Measurements from ENCODE around the gene SNX19.

Gene SNX19

GRCh38 chr11:130872102-130872501 is 44.2 kb downstream of the SNX19 start (continued):
- TF ChIP-seq, protein P1, sequence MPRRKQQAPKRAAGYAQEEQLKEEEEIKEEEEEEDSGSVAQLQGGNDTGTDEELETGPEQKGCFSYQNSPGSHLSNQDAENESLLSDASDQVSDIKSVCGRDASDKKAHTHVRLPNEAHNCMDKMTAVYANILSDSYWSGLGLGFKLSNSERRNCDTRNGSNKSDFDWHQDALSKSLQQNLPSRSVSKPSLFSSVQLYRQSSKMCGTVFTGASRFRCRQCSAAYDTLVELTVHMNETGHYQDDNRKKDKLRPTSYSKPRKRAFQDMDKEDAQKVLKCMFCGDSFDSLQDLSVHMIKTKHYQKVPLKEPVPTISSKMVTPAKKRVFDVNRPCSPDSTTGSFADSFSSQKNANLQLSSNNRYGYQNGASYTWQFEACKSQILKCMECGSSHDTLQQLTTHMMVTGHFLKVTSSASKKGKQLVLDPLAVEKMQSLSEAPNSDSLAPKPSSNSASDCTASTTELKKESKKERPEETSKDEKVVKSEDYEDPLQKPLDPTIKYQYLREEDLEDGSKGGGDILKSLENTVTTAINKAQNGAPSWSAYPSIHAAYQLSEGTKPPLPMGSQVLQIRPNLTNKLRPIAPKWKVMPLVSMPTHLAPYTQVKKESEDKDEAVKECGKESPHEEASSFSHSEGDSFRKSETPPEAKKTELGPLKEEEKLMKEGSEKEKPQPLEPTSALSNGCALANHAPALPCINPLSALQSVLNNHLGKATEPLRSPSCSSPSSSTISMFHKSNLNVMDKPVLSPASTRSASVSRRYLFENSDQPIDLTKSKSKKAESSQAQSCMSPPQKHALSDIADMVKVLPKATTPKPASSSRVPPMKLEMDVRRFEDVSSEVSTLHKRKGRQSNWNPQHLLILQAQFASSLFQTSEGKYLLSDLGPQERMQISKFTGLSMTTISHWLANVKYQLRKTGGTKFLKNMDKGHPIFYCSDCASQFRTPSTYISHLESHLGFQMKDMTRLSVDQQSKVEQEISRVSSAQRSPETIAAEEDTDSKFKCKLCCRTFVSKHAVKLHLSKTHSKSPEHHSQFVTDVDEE (CRISPR knock-in tag; IDR thresholded peaks at IDR 0.05), result no peak

DNA sequence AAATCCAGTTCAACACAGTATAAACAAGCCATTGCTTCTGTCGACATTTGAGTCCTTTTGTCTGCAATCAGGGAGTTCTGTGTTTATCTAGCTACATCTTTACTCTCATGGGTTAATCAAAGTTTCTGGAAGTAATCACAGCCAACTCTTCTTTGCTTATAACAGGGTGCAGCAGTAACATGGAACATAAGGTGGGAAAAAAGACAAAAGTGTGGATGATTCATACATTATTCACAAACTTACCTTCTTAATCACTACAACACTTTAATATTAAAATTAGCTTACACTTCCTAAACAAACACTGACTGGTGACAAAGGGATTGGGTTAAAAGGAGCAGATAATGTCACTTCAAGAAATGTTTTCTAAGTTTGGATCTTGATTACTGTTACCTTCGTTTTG is 44.7 kb downstream of the SNX19 start:
- no peak for TF ChIP-seq CSDC2 (CRISPR knock-in tag; IDR thresholded peaks at IDR 0.05)
- no peak for TF ChIP-seq ZFP30 (CRISPR knock-in tag; IDR thresholded peaks at IDR 0.05)
- no peak for TF ChIP-seq SNAI2 (CRISPR knock-in tag; IDR thresholded peaks at IDR 0.05)
- no peak for TF ChIP-seq ZNF565 (CRISPR knock-in tag; conservative IDR thresholded peaks at IDR 0.05; ENCODE audit: low read depth)
- no peak for TF ChIP-seq GLIS3 (CRISPR knock-in tag; IDR thresholded peaks at IDR 0.05)
- no peak for TF ChIP-seq ARNTL (CRISPR knock-in tag; IDR thresholded peaks at IDR 0.05; ENCODE audit: borderline replicate concordance, low read depth)
- no peak for TF ChIP-seq CREB5 (CRISPR knock-in tag; IDR thresholded peaks at IDR 0.05; ENCODE audit: low read depth)
- TF ChIP-seq PATZ1 (CRISPR knock-in tag; IDR thresholded peaks at IDR 0.05; ENCODE audit: borderline replicate concordance), result no peak
- no peak for TF ChIP-seq ZNF70 (CRISPR knock-in tag; IDR thresholded peaks at IDR 0.05)

DNA sequence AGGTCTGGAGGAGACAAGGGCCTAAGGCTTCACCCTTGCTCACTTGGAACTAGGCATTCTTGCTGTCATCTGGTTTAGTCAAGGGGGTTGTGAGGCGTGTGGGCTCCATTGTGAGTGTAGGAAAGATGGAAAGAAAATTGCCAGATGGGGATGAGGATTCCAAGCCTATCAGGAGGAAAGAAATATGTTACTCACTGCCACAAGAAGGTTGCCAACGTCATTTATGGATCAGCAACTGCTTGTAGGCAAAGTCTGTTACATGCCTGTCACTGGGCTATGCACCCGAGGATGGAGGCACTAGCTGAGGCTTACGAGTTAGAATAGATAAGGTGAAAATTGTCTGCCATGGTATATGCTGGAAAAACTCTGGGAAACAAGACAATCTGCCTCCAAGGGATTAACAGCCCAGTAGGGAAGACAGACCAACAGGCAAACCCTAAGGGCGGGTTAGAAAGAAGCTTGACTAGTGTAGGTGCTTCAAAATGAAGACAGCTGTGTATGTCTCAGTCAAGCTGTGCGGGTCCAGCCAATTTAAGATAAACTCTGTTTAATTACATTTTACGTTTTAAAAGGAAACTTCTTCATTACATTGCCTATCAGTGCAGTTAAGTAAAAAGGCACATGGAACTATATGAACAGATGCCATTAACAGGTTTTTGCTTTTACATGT is 47.4 kb downstream of the SNX19 start:
- no peak for ATAC-seq

More for the DNA sequence above, 44.7 kb downstream of the SNX19 start:
- no peak for ATAC-seq

DNA sequence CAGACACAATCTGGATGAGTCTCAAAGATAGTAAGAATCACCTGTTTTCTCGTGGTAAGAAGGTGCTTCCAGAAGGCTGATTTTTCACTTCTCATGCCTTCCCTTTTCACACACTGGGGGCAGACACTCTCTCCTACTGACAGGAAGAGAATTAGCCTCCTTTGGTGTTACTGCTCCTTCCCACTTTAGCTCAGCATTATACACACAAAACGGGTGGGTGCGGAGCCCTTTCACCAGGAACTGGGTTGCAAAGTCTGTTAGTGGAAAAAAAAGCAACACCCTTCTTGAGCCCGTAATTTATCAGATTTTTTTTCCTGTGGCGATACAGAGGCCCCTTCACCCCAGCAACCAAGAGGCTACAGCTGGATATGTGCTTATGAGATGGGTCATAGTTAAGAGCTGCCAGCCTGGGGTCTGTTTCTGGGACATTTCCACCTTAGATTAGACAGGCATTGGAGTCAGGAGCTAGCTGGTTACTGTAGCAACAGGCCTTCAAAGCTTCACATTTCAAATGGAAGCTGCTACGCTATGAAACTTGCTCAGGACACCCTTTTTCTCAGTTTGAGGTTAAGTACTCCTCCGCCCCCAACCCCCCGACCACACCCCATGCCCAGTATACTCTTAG is 48.1 kb downstream of the SNX19 start:
- TF ChIP-seq, protein P1 (CRISPR knock-in tag; IDR thresholded peaks at IDR 0.05), result no peak
- TF ChIP-seq ZC3H10 (CRISPR knock-in tag; IDR thresholded peaks at IDR 0.05), result no peak
- no peak for TF ChIP-seq OSR1 (CRISPR knock-in tag; IDR thresholded peaks at IDR 0.05)
- TF ChIP-seq ZFP3 (CRISPR knock-in tag; IDR thresholded peaks at IDR 0.05), result no peak
- no peak for TF ChIP-seq ZNF8 (CRISPR knock-in tag; IDR thresholded peaks at IDR 0.05)
- no peak for TF ChIP-seq ESRRG (CRISPR knock-in tag; IDR thresholded peaks at IDR 0.05)
- no peak for TF ChIP-seq PATZ1 (CRISPR knock-in tag; IDR thresholded peaks at IDR 0.05; ENCODE audit: borderline replicate concordance)
- TF ChIP-seq RARB (CRISPR knock-in tag; IDR thresholded peaks at IDR 0.05), result no peak
- TF ChIP-seq TOX (CRISPR knock-in tag; IDR thresholded peaks at IDR 0.05; ENCODE audit: borderline replicate concordance), result no peak
- no peak for ATAC-seq

More for the DNA sequence above, 47.4 kb downstream of the SNX19 start:
- TF ChIP-seq ZNF565 (CRISPR knock-in tag; conservative IDR thresholded peaks at IDR 0.05; ENCODE audit: low read depth), result no peak
- TF ChIP-seq, protein P1 (CRISPR knock-in tag; IDR thresholded peaks at IDR 0.05), result no peak
- TF ChIP-seq ZFP3 (CRISPR knock-in tag; IDR thresholded peaks at IDR 0.05), result no peak
- no peak for TF ChIP-seq BACH2 (CRISPR knock-in tag; IDR thresholded peaks at IDR 0.05; ENCODE audit: borderline replicate concordance)
- TF ChIP-seq TCF4 (CRISPR knock-in tag; IDR thresholded peaks at IDR 0.05; ENCODE audit: borderline replicate concordance), result no peak
- TF ChIP-seq SNAI2 (CRISPR knock-in tag; IDR thresholded peaks at IDR 0.05), result no peak

Measured in SK-N-SH treated with all-trans-retinoic acid at 6 μM for 48 hours (cell line).